Omental fat pad (tissue), 4 donors: Measurements from ENCODE around the gene SHH. TPM values are rescaled to one million over a fixed set of nuclear protein-coding genes. Genes with fewer than 3 reads are reported as not detected.

ENCODE experiments used
- ATAC-seq: fragments of 150-250 bp; one replicate; pipeline ENCODE4 v1.9.1; 2016; ENCODE audit warnings: mild to moderate bottlenecking, moderate library complexity; ENCODE audit not compliant: low FRiP score
- DNase-seq: peaks from one replicate; pipeline ENCODE4 v3.0.0-alpha.2; 2019; ENCODE audit warnings: low spot score
- total RNA-seq, 4 donors: library from RNA; depleted of rRNA; stranded (reverse); fragments of >200 nt; gene quantifications; one replicate each; pipeline ENCODE4 v1.1.0, GENCODE V29; 2016
- TF ChIP-seq, protein P1 (sequence below), 3 donors: fragments of 450-650 bp; IDR thresholded peaks; one replicate each; pipeline ENCODE4 v1.5.1; 2016 to 2017; ENCODE audit warnings: antibody characterized with exemption in 3 of 3, mild to moderate bottlenecking in 3 of 3, moderate library complexity in 2 of 3

Gene SHH
- total RNA-seq, 4 donors from 2014 or later = not detected

DNA sequence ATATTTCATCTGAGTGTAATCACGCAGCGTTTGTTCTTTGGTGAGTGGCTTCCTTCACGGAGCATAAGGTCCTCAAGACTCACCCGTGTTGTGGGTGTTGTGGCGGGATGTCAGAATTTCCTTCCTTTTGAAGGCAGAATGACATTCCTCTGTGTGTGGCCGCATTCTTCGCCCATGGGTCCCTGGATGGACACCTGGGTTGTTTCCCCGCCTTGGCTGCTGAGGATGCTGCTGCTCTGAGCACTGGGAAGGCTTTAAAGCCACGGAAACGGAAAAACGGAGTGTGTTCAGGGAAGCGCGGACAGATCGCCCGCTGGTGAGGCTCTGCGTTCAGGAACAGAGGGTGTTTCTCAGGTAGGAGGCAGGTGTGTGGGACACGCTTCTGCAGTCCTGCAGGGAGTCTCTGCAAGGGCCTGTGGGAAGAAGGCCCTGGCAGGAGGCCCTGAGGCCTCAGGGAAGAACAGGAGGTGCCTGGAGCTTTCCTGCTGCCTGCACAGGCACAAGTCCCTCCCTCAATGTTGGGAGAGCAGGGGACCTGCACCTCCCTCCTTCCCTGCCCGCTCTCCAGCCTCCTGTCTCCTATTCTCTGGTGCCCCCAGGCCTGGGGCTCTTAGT is 35.7 kb upstream of the SHH start:
- ATAC-seq (no peak), DNase-seq (no peak)
- TF ChIP-seq, protein P1, sequence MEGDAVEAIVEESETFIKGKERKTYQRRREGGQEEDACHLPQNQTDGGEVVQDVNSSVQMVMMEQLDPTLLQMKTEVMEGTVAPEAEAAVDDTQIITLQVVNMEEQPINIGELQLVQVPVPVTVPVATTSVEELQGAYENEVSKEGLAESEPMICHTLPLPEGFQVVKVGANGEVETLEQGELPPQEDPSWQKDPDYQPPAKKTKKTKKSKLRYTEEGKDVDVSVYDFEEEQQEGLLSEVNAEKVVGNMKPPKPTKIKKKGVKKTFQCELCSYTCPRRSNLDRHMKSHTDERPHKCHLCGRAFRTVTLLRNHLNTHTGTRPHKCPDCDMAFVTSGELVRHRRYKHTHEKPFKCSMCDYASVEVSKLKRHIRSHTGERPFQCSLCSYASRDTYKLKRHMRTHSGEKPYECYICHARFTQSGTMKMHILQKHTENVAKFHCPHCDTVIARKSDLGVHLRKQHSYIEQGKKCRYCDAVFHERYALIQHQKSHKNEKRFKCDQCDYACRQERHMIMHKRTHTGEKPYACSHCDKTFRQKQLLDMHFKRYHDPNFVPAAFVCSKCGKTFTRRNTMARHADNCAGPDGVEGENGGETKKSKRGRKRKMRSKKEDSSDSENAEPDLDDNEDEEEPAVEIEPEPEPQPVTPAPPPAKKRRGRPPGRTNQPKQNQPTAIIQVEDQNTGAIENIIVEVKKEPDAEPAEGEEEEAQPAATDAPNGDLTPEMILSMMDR (IDR thresholded peaks at IDR 0.05) = no peak

DNA sequence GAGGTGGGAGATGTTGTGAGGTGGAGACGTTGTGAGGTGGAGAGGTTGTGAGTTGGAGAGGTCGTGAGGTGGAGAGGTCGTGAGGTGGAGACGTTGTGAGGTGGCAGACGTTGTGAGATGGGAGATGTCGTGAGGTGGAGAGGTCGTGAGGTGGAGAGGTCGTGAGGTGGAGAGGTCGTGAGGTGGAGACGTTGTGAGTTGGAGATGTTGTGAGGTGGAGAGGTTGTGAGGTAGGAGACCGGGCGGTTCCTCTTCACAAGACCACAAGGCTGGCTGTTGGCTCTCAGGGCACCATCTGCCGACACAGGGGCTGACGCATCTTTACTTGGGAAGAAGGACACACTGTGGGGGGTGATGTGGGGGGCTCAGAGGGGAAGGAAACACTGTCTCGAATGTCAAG is 34.7 kb upstream of the SHH start:
- TF ChIP-seq, protein P1 (IDR thresholded peaks at IDR 0.05) = no peak
- ATAC-seq (no peak), DNase-seq (no peak)

DNA sequence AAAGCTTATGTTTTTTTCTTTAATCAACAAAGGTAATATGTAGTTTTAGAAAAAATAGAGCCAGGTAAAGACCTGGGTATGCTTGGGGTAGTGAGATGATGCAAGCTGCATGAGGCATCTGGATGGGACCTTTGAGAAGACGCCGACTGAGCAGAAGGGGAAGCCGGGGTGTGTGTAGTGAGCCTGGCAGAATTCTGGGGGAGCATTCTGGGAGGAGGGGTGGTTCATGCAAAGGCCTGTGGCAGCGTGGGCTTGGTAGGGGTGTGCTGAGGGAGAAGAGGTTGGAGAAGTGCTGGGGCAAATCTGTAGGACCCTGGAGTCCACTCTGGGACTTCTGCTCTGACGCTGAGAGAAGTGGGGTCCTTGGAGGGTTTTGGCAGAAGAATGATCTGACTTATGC is 33.9 kb upstream of the SHH start:
- TF ChIP-seq, protein P1 (IDR thresholded peaks at IDR 0.05) = no peak
- ATAC-seq (no peak), DNase-seq (no peak)

DNA sequence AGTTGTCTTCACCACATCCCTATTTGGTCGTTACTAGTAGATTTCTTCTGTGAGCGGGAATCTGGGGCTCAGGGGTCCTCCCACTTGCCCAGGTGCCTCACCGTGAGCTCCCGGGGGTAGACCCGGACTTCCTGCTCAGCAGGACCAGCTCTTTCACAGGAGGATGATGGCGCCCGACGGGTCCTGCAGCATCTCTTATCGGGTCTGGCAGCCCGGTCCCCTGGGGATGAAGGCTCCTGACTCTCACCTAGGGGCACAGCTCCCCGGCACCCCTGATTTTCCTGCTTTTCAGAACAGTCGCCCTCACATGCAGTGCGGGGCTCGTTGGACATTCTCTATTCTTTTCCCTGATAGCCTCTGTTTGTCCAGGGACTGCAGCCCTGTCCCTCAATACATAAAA is 33.0 kb upstream of the SHH start:
- TF ChIP-seq, protein P1 (IDR thresholded peaks at IDR 0.05) = no peak
- ATAC-seq (no peak), DNase-seq (no peak)

DNA sequence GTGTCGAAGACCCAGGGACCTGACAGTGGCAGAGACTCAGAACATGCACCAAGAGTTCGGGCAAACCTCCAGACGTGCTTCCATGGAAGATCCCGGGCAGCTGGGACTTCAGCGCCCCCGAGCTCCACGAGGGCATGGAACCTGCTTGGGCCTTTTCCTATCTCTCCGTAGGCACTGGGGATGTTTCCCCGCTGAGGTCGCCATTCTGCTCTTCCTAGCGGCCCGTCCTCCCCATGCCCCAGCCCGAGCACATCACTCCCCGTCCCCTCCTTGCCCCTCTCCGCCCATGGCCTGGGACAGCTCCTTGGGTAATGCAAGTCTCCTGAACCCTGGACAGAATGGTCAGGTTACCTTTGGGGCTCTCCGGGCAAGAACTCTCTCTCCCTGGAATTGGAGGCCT is 32.3 kb upstream of the SHH start:
- TF ChIP-seq, protein P1 (IDR thresholded peaks at IDR 0.05) = no peak
- DNase-seq (no peak), ATAC-seq (no peak)

DNA sequence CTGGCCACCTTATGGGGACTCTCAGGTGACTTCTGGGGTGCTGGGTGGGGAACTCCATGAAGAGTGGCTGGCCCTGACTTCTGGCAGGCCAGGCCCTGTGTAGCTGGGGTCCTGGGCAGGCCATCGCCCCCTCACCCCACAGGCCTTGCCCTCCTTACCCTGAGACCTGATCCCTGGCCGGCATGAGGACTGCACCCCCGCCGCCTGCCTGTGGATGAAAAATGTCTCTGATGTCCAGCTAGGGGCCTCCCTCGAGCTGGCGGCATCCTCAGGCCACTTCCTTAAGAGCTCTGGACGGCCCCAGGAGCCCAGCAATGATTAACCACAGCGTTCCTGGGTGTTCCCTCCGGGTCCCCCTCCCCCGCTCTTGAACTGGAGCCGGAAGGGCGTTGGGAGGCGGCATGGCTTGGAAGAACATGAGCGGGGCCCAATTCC is 31.8 kb upstream of the SHH start:
- DNase-seq (no peak), ATAC-seq (no peak)
- TF ChIP-seq, protein P1 (IDR thresholded peaks at IDR 0.05) = no peak

DNA sequence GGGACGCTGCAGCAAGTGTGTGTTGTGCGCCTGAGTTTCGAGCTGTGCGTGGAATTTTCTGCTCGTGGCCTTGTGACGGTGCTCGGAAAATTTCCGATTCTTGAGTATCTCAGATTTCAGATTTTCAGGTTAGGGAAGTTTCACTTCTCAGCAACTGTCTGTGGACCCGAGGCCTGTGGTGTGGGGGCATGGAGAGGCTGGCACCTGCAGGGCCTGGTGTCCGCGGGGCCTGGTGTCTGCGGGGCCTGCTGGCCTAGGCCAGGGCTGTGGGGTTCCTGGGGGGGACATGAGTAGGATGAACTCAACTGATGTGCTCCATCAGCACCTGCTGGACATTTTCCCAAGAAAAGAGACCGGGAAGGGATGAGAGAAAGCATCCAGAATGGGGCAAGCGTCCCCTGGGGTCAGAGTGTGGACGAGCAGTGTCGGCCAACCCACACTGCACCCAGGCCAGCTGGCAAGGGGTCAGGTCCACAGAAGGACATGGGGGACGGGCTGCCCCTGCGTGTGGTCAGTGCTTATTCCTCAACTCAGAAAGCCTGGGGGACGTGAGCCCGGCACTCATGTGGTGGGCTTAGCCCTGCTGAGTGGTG is 31.3 kb upstream of the SHH start:
- no peak for DNase-seq
- no peak for ATAC-seq
- TF ChIP-seq, protein P1 (IDR thresholded peaks at IDR 0.05) = no peak
